Ureter (tissue), 1 donor: ENCODE results near the gene CMTR1. TPM values are rescaled to one million over a fixed set of nuclear protein-coding genes. Genes with fewer than 3 reads are reported as not detected.
"Not testable (repeated sequence)": the region's sequence is repeated elsewhere in the genome, so short reads cannot be mapped to it uniquely, and the experiment has no call there.

ENCODE experiments used
- DNase-seq: peaks from one replicate; pipeline ENCODE4 v3.0.0-alpha.2; 2020; ENCODE audit warnings: low spot score
- total RNA-seq: library from RNA; stranded (reverse); gene quantifications from one replicate; pipeline ENCODE4 v1.2.4, GENCODE V29; 2023
- donor health status: DM: yes; HTN: yes; CAD: no.

The CMTR1 gene
- total RNA-seq, 1 donor from 2014 or later: 44.5 TPM

- DNase-seq: peak; percentile 45
These were observed 743 bp downstream of the CMTR1 start for GRCh38 chr6:37433657-37434271.

GRCh38 chr6:37435373-37435772 lies 2.4 kb downstream of the CMTR1 start:
- DNase-seq: no peak

- DNase-seq: no peak
These were observed 2.8 kb downstream of the CMTR1 start for GRCh38 chr6:37435816-37436215.

- no peak for DNase-seq
These were observed 5.9 kb downstream of the CMTR1 start for GRCh38 chr6:37438930-37439329.

GRCh38 chr6:37441651-37442050 lies 8.6 kb downstream of the CMTR1 start:
- DNase-seq: no peak

- DNase-seq: no peak
These were observed 9.6 kb downstream of the CMTR1 start for GRCh38 chr6:37442416-37443215.

- not testable (repeated sequence) for DNase-seq
These were observed 10.2 kb downstream of the CMTR1 start for GRCh38 chr6:37443216-37443542.

- DNase-seq: no peak
These were observed 17.0 kb downstream of the CMTR1 start for GRCh38 chr6:37449984-37450383.

GRCh38 chr6:37451441-37452193 lies 18.6 kb downstream of the CMTR1 start:
- no peak for DNase-seq

- DNase-seq: no peak
These were observed 19.5 kb downstream of the CMTR1 start for GRCh38 chr6:37452522-37452921.

- DNase-seq: no peak
These were observed 21.6 kb downstream of the CMTR1 start for GRCh38 chr6:37454420-37455140.

- DNase-seq: no peak
These were observed 23.1 kb downstream of the CMTR1 start for GRCh38 chr6:37456126-37456525.

GRCh38 chr6:37456816-37457560 lies 24.0 kb downstream of the CMTR1 start:
- no peak for DNase-seq

- no peak for DNase-seq
These were observed 27.2 kb downstream of the CMTR1 start for GRCh38 chr6:37459981-37460800.

GRCh38 chr6:37460805-37461204 lies 27.8 kb downstream of the CMTR1 start:
- DNase-seq: no peak

GRCh38 chr6:37463110-37463509 lies 30.1 kb downstream of the CMTR1 start:
- no peak for DNase-seq

GRCh38 chr6:37467718-37468117 lies 34.7 kb downstream of the CMTR1 start:
- no peak for DNase-seq

GRCh38 chr6:37473364-37474095 lies 40.5 kb downstream of the CMTR1 start:
- no peak for DNase-seq

- DNase-seq: no peak
These were observed 41.3 kb downstream of the CMTR1 start for GRCh38 chr6:37474316-37474715.

- DNase-seq: no peak
These were observed 44.2 kb downstream of the CMTR1 start for GRCh38 chr6:37477191-37477590.
